PC-3 (cell line): Measurements from ENCODE around the gene ERBB2. TPM values are rescaled to one million over a fixed set of nuclear protein-coding genes. Genes with fewer than 3 reads are reported as not detected.

Source experiments
- ATAC-seq: fragments of 200-7000 bp; cut with Tn5 transposase; 2 replicates; pipeline ENCODE4 v1.9.1; 2020; ENCODE audit warnings: mild to moderate bottlenecking, moderate library complexity
- BruUV-seq: library from RNA; stranded (reverse); fragments of 400-500 nt; replicated peaks from 2 replicates; lab custom pipeline; 2021; lab: Mats Ljungman, UMichigan
- CTCF ChIA-PET: fragments of 300-600 bp; sonication (Branson Sonifier 250); formaldehyde crosslinking; loops from one replicate; lab custom pipeline; 2022; ENCODE audit warnings: antibody characterized with exemption; lab: Charles Lee
- POLR2A ChIA-PET: fragments of 300-600 bp; sonication (Branson Sonifier 250); formaldehyde crosslinking; loops from one replicate; lab custom pipeline; 2022; ENCODE audit warnings: antibody characterized with exemption; ENCODE audit not compliant: unreplicated experiment; lab: Charles Lee
- DNase-seq: peaks from one replicate; pipeline ENCODE4 v3.0.0-alpha.2; 2015
- H2AFZ ChIP-seq: fragments of 300-600 bp; sonication (generic); 2 replicates; pipeline ENCODE4 v1.6.0; 2016; ENCODE audit warnings: antibody characterized with exemption, low read length
- H3F3A ChIP-seq: fragments of 300-600 bp; sonication (generic); one replicate; pipeline ENCODE4 v1.6.0; 2017; ENCODE audit warnings: antibody characterized with exemption, low read length, control low read depth, mild to moderate bottlenecking; ENCODE audit not compliant: unreplicated experiment
- H3K27ac ChIP-seq: fragments of 300-600 bp; sonication (generic); 2 replicates; pipeline ENCODE4 v1.5.1; 2016; ENCODE audit warnings: mild to moderate bottlenecking, low read length
- H3K27me3 ChIP-seq: fragments of 300-600 bp; sonication (generic); 2 replicates; pipeline ENCODE4 v1.6.1; 2016; ENCODE audit warnings: low read length, mixed read lengths
- H3K36me3 ChIP-seq: fragments of 300-600 bp; sonication (generic); 2 replicates; pipeline ENCODE4 v1.6.1; 2016; ENCODE audit warnings: low read depth, mixed run types, low read length, mixed read lengths
- H3K4me1 ChIP-seq: fragments of 300-600 bp; sonication (generic); 2 replicates; pipeline ENCODE4 v1.5.1; 2016; ENCODE audit warnings: low read length; ENCODE audit not compliant: insufficient read depth
- H3K4me2 ChIP-seq: fragments of 300-600 bp; sonication (generic); 2 replicates; pipeline ENCODE4 v1.6.0; 2016; ENCODE audit warnings: low read length
- H3K4me3 ChIP-seq: fragments of 300-600 bp; sonication (generic); 2 replicates; pipeline ENCODE4 v1.5.1; 2016; ENCODE audit warnings: mild to moderate bottlenecking, low read length, mixed read lengths
- H3K79me2 ChIP-seq: fragments of 300-600 bp; sonication (generic); 2 replicates; pipeline ENCODE4 v1.6.1; 2017; ENCODE audit warnings: low read length, mixed read lengths
- H3K9ac ChIP-seq: fragments of 300-600 bp; sonication (generic); 2 replicates; pipeline ENCODE4 v1.6.0; 2016; ENCODE audit warnings: mild to moderate bottlenecking, low read length
- H3K9me2 ChIP-seq: fragments of 300-600 bp; sonication (generic); replicated peaks from 2 replicates; pipeline ENCODE4 v1.6.1; 2016; ENCODE audit warnings: mixed run types, low read length, mixed read lengths
- H3K9me3 ChIP-seq: fragments of 300-600 bp; sonication (generic); 2 replicates; pipeline ENCODE4 v1.6.1; 2016; ENCODE audit warnings: low read length, mixed read lengths
- H4K20me1 ChIP-seq: fragments of 300-600 bp; sonication (generic); 2 replicates; pipeline ENCODE4 v1.6.1; 2016; ENCODE audit warnings: low read length, mixed read lengths
- EZH2 ChIP-seq: fragments of 300-600 bp; sonication (generic); IDR thresholded peaks from one replicate; pipeline ENCODE4 v1.6.1; 2017; ENCODE audit warnings: antibody characterized with exemption, mild to moderate bottlenecking, low read length; ENCODE audit not compliant: unreplicated experiment
- EZH2phosphoT487 ChIP-seq: fragments of 300-600 bp; sonication (generic); IDR thresholded peaks from 2 replicates; pipeline ENCODE4 v1.6.1; 2018; ENCODE audit warnings: mild to moderate bottlenecking, antibody characterized with exemption, low read length, borderline replicate concordance
- intact Hi-C: fragments of 100-400 bp; cut with micrococcal nuclease; formaldehyde crosslinking; loops from 2 replicates; pipeline ENCODE4 v1.9.0; 2023
- total RNA-seq: library from RNA; depleted of rRNA; stranded (reverse); fragments of >200 nt; gene quantifications from 2 replicates; pipeline ENCODE4 v1.2.3, GENCODE V29; 2014
- TF ChIP-seq, protein P1 (sequence below): fragments of 300-600 bp; sonication (generic); conservative IDR thresholded peaks from 2 replicates; pipeline ENCODE4 v1.5.1; 2017; ENCODE audit warnings: antibody characterized with exemption, low read depth, mild to moderate bottlenecking, low read length

ERBB2 gene
- total RNA-seq, 1 experiment from 2014 or later = 36.2 TPM

DNA sequence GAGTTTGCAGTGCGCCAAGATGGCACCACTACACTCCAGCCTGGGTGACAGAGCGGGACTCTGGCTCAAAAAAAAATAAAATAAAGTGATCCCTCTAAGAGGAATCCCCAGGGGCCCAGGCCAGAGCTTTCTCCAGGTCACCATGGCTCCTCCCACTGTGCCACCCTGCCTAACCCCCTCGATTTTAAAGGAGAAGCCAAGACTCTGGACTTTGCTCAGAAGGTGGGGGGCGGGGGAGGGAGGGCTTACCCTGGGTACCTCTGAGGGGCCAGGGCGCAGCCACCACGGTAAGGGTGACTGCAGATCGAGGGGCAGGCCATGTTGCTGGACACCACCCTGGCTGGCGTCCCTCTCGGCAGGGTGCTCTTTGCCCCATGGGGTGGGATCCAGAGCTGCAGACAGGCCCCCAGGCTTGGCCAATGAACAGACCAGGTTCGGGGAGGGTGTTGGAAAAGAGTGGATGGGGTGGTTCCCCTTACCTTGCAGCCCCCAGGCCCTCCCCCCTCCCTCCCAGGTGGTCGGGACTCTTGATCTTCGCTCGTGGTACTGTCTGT lies 37.4 kb downstream of the ERBB2 start:
- H2AFZ ChIP-seq = peak overlapping the region; percentile 85
- H3K9me2 ChIP-seq = no peaks in the 10 kb centered on the region
- intact Hi-C loops = no loop called here
- peaks cover 35% of the 10 kb centered on the region for H3K4me1 ChIP-seq
- H3K4me2 ChIP-seq = peak overlapping the region; percentile 96
- H3F3A ChIP-seq = no peaks in the 10 kb centered on the region
- no peak overlapping the region for H3K9ac ChIP-seq
- H3K79me2 ChIP-seq = peaks cover 16% of the 10 kb centered on the region; the same call in 1 of the 2 replicates
- H3K27me3 ChIP-seq = no peaks in the 10 kb centered on the region
- ATAC-seq (no peak), DNase-seq (no peak)
- H4K20me1 ChIP-seq = peaks cover 5% of the 10 kb centered on the region; the same call in 1 of the 2 replicates
- H3K36me3 ChIP-seq = no peaks in the 10 kb centered on the region
- no TSS peak for BruUV-seq
- TF ChIP-seq EZH2 (no peak), EZH2phosphoT487 (no peak)
- TF ChIP-seq, protein P1, sequence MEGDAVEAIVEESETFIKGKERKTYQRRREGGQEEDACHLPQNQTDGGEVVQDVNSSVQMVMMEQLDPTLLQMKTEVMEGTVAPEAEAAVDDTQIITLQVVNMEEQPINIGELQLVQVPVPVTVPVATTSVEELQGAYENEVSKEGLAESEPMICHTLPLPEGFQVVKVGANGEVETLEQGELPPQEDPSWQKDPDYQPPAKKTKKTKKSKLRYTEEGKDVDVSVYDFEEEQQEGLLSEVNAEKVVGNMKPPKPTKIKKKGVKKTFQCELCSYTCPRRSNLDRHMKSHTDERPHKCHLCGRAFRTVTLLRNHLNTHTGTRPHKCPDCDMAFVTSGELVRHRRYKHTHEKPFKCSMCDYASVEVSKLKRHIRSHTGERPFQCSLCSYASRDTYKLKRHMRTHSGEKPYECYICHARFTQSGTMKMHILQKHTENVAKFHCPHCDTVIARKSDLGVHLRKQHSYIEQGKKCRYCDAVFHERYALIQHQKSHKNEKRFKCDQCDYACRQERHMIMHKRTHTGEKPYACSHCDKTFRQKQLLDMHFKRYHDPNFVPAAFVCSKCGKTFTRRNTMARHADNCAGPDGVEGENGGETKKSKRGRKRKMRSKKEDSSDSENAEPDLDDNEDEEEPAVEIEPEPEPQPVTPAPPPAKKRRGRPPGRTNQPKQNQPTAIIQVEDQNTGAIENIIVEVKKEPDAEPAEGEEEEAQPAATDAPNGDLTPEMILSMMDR = no peak
- H3K27ac ChIP-seq = peak overlapping the region; percentile 89; the same call in 1 of the 2 replicates
- H3K4me3 ChIP-seq = peak overlapping the region; percentile 88
- ChIA-PET CTCF (no interaction called here), POLR2A (no interaction called here)
- H3K9me3 ChIP-seq = no peaks in the 10 kb centered on the region

GRCh38 chr17:39737760-39738567 lies 38.1 kb downstream of the ERBB2 start, which contains the start of gene GRB7:
TSS of gene GRB7 (plus strand) at chr17:39737938. CDS start at chr17:39742302, 4,364 bp downstream.
- Histone ChIP-seq H3K36me3 (no peaks in the 10 kb centered on the region), H3K79me2 (peaks cover 16% of the 10 kb centered on the region; the same call in 1 of the 2 replicates), H3K4me1 (peaks cover 35% of the 10 kb centered on the region), H3F3A (no peaks in the 10 kb centered on the region), H3K9ac (peak within 1 kb of the TSS; percentile 81), H3K4me3 (peak within 1 kb of the TSS; percentile 88), H3K27ac (peak within 1 kb of the TSS; percentile 89), H3K9me3 (no peaks in the 10 kb centered on the region), H4K20me1 (peaks cover 5% of the 10 kb centered on the region; the same call in 1 of the 2 replicates), H3K27me3 (no peaks in the 10 kb centered on the region), H2AFZ (peak within 1 kb of the TSS; percentile 85), H3K9me2 (no peaks in the 10 kb centered on the region), H3K4me2 (peak within 1 kb of the TSS; percentile 96)
- ChIA-PET POLR2A (no interaction called here), CTCF (no interaction called here)
- DNase-seq = peak; percentile 73
- TSS peak; percentile 21 for BruUV-seq
- ATAC-seq = peak; percentile 57
- intact Hi-C loops = no loop called here
- TF ChIP-seq, protein P1 = no peak
- TF ChIP-seq EZH2 (no peak), EZH2phosphoT487 (no peak)
